ENCODE measurements around the gene CILP2.

Gene CILP2

GRCh38 chr19:19547674-19548336, 9.7 kb downstream of the CILP2 start:
- no peak for DNase-seq

- DNase-seq: no peak
Measured at GRCh38 chr19:19548915-19549759, 11.1 kb downstream of the CILP2 start.

GRCh38 chr19:19549804-19550464, 11.9 kb downstream of the CILP2 start:
- DNase-seq: no peak

- no peak for DNase-seq
Measured at GRCh38 chr19:19550485-19550929, 12.4 kb downstream of the CILP2 start.

GRCh38 chr19:19550972-19551852, 13.1 kb downstream of the CILP2 start:
- no peak for DNase-seq

GRCh38 chr19:19551853-19552192, 13.8 kb downstream of the CILP2 start:
- DNase-seq: no peak

- no peak for DNase-seq
Measured at GRCh38 chr19:19552798-19553197, 14.7 kb downstream of the CILP2 start.

- no peak for DNase-seq
Measured at GRCh38 chr19:19553670-19554069, 15.6 kb downstream of the CILP2 start.

- peak; percentile 48 for DNase-seq
Measured at GRCh38 chr19:19554074-19555023, 16.3 kb downstream of the CILP2 start.

GRCh38 chr19:19558055-19558454, 20.0 kb downstream of the CILP2 start:
- no peak for DNase-seq

- no peak for DNase-seq
Measured at GRCh38 chr19:19558636-19559035, 20.6 kb downstream of the CILP2 start.

- no peak for DNase-seq
Measured at GRCh38 chr19:19559931-19560330, 21.9 kb downstream of the CILP2 start.

- no peak for DNase-seq
Measured at GRCh38 chr19:19561946-19562664, 24.0 kb downstream of the CILP2 start.

GRCh38 chr19:19562665-19563347, 24.7 kb downstream of the CILP2 start:
- no peak for DNase-seq

- DNase-seq: no peak
Measured at GRCh38 chr19:19563348-19563848, 25.3 kb downstream of the CILP2 start.

- DNase-seq: no peak
Measured at GRCh38 chr19:19566306-19566705, 28.2 kb downstream of the CILP2 start.

GRCh38 chr19:19567391-19567790, 29.3 kb downstream of the CILP2 start:
- no peak for DNase-seq

- no peak for DNase-seq
Measured at GRCh38 chr19:19568802-19569756, 31.0 kb downstream of the CILP2 start.

- no peak for DNase-seq
Measured at GRCh38 chr19:19570571-19570970, 32.5 kb downstream of the CILP2 start.
